Measurements from ENCODE around the gene RAD18. TPM values are rescaled to one million over a fixed set of nuclear protein-coding genes. Genes with fewer than 3 reads are reported as not detected.

RAD18 gene
- total and polyA plus RNA-seq, 2 experiments from 2014 or later = 6.0 to 6.5 TPM

GRCh38 chr3:8842293-8842692, 121.0 kb downstream of the RAD18 start:
- WGBS (ENCODE audit: low lambda C conversion rate, missing lambda C conversion rate) = 95% methylated on average over 2 of the region's 2 CpGs
- no peaks in the 10 kb centered on the region for H3K9me3 ChIP-seq (ENCODE audit: low read depth)
- H3K79me2 ChIP-seq = no peaks in the 10 kb centered on the region
- no peaks in the 10 kb centered on the region for H3K9me2 ChIP-seq (replicated peaks; ENCODE audit: insufficient read depth)
- H3K4me2 ChIP-seq = no peak overlapping the region
- no peaks in the 10 kb centered on the region for H4K20me1 ChIP-seq (ENCODE audit: insufficient read depth, poor library complexity, severe bottlenecking)
- H3K4me3 ChIP-seq = no peak overlapping the region
- H2AFZ ChIP-seq = no peak overlapping the region
- no peak overlapping the region for H3K27ac ChIP-seq
- no peaks in the 10 kb centered on the region for H3K36me3 ChIP-seq (replicated peaks; ENCODE audit: insufficient read depth, low read depth)
- no peak for DNase-seq (ENCODE audit: low spot score)
- H3K4me1 ChIP-seq (ENCODE audit: insufficient read depth) = no peaks in the 10 kb centered on the region
- TF ChIP-seq EZH2 (IDR thresholded peaks at IDR 0.05; ENCODE audit: borderline replicate concordance) (no peak), CTCF (IDR thresholded peaks at IDR 0.05; ENCODE audit: poor library complexity) (no peak), EZH2phosphoT487 (IDR thresholded peaks at IDR 0.05; ENCODE audit: low read depth, severe bottlenecking, unreplicated experiment) (no peak)
- H3K27me3 ChIP-seq = no peaks in the 10 kb centered on the region

DNA sequence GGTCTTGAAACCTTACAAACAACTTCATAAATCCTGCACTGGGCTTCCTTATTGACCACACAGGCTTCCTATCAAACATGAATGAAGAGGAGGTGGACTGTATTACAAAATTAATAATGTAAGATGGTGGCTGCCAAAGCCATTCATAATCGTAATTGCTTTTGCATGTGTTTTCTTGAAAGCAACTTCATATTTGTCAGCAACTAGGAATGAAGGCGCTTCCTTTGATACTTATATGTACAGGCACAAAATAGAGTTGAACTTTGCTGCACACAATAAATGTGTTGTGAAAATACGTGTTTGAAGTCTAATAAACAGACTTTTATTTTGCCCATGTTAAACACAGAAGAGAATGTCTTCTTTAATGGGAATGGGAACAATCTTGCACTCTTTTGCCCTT, 121.8 kb downstream of the RAD18 start:
- H3K4me3 ChIP-seq = no peak overlapping the region
- no peaks in the 10 kb centered on the region for H3K4me1 ChIP-seq (ENCODE audit: insufficient read depth)
- no peaks in the 10 kb centered on the region for H3K27me3 ChIP-seq
- H3K9me3 ChIP-seq (ENCODE audit: low read depth) = no peaks in the 10 kb centered on the region
- H3K27ac ChIP-seq = no peak overlapping the region
- 92% methylated on average over 3 of the region's 3 CpGs for WGBS (ENCODE audit: low lambda C conversion rate, missing lambda C conversion rate)
- TF ChIP-seq EZH2phosphoT487 (IDR thresholded peaks at IDR 0.05; ENCODE audit: low read depth, severe bottlenecking, unreplicated experiment) = no peak
- no peak for TF ChIP-seq EZH2 (IDR thresholded peaks at IDR 0.05; ENCODE audit: borderline replicate concordance)
- TF ChIP-seq CTCF (IDR thresholded peaks at IDR 0.05; ENCODE audit: poor library complexity) = no peak
- no peak for DNase-seq (ENCODE audit: low spot score)
- no peaks in the 10 kb centered on the region for H3K9me2 ChIP-seq (replicated peaks; ENCODE audit: insufficient read depth)
- no peak overlapping the region for H3K4me2 ChIP-seq
- no peak overlapping the region for H2AFZ ChIP-seq
- no peaks in the 10 kb centered on the region for H3K79me2 ChIP-seq
- no peaks in the 10 kb centered on the region for H4K20me1 ChIP-seq (ENCODE audit: insufficient read depth, poor library complexity, severe bottlenecking)
- no peaks in the 10 kb centered on the region for H3K36me3 ChIP-seq (replicated peaks; ENCODE audit: insufficient read depth, low read depth)

- Histone ChIP-seq H3K79me2 (no peaks in the 10 kb centered on the region), H3K4me1 (ENCODE audit: insufficient read depth) (no peaks in the 10 kb centered on the region), H3K9me3 (ENCODE audit: low read depth) (no peaks in the 10 kb centered on the region), H3K4me2 (no peak overlapping the region), H3K27me3 (no peaks in the 10 kb centered on the region), H3K9me2 (replicated peaks; ENCODE audit: insufficient read depth) (no peaks in the 10 kb centered on the region), H2AFZ (no peak overlapping the region), H4K20me1 (ENCODE audit: insufficient read depth, poor library complexity, severe bottlenecking) (no peaks in the 10 kb centered on the region), H3K27ac (no peak overlapping the region), H3K4me3 (no peak overlapping the region), H3K36me3 (replicated peaks; ENCODE audit: insufficient read depth, low read depth) (no peaks in the 10 kb centered on the region)
- WGBS (ENCODE audit: low lambda C conversion rate, missing lambda C conversion rate) = 43% methylated on average over 5 of the region's 5 CpGs
- peak; percentile 25 for DNase-seq (ENCODE audit: low spot score)
- TF ChIP-seq EZH2phosphoT487 (IDR thresholded peaks at IDR 0.05; ENCODE audit: low read depth, severe bottlenecking, unreplicated experiment) (no peak), CTCF (IDR thresholded peaks at IDR 0.05; ENCODE audit: poor library complexity) (no peak), EZH2 (IDR thresholded peaks at IDR 0.05; ENCODE audit: borderline replicate concordance) (no peak)
Observed at GRCh38 chr3:8840556-8840955, 122.7 kb downstream of the RAD18 start.

Measured in hepatocyte (in vitro differentiated cells).